ENCODE results near the gene NYAP1. TPM values are rescaled to one million over a fixed set of nuclear protein-coding genes. Genes with fewer than 3 reads are reported as not detected.

Gene NYAP1
- total and polyA plus RNA-seq, 2 of the 8 experiments (the other 6 are each of a cell fraction or from before 2014, with no cell fraction given): 1.9 to 4.6 TPM

DNA sequence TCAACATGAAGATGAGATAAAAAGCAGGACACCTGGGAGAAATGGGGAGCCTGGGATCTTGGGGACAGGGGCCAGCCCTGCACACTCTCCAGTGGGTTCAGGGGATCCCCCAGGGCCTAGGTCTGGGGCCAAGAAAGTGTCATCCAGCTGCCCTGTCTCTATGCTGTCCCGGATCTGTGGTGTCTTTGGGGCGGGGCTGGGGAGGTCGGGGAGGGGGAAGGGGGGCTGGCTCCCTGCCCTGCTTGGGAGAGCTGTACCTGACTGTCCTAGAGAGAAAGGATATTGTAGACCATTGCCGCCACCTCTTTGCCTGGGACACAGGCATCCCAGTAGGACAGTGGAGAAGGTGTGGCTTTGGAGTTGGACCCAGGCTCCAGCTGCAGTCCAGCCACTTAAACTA lies 12.7 kb upstream of the NYAP1 start:
- ChIA-PET POLR2A (ENCODE audit: partially characterized antibody) (interaction anchor here (0.9 kb wide), 1 partner anchor 101 kb away, joined by 3 read pairs; no protein-coding TSS in a partner anchor), CTCF (ENCODE audit: partially characterized antibody) (interaction anchor here (1.1 to 12.4 kb wide), 8 partner anchors 8 to 159 kb away, joined by 3 to 152 read pairs (median 8); partner anchors contain the start of genes MOSPD3, NYAP1 and TSC22D4)
- no peak for FAIRE-seq
- Histone ChIP-seq H3K9me3 (ENCODE audit: insufficient read depth in 2 of 2, low read depth in 1 of 2, low read length in 1 of 2) (no peaks in the 10 kb centered on the region), H4K5ac (ENCODE audit: insufficient read length, low read depth, low read length) (no peak overlapping the region), H3K18ac (ENCODE audit: extremely low read depth, low read length) (no peak overlapping the region), H2AK5ac (ENCODE audit: low read depth, low read length) (no peak overlapping the region), H2BK15ac (ENCODE audit: low read length) (no peak overlapping the region), H3K4me2 (ENCODE audit: insufficient read depth in 1 of 2, low read depth in 2 of 2, low read length in 2 of 2) (no peak overlapping the region), H3K9ac (replicated peaks in 1 of 4; ENCODE audit: extremely low read depth in 1 of 4, low read depth in 3 of 4, low read length in 3 of 4) (no peak overlapping the region), H3K79me2 (ENCODE audit: control insufficient read depth in 1 of 2, insufficient read depth in 2 of 2, low read length in 2 of 2) (no peaks in the 10 kb centered on the region), H2AFZ (ENCODE audit: low read length) (no peak overlapping the region), H3K4me1 (replicated peaks in 1 of 4; ENCODE audit: control insufficient read depth in 3 of 4, insufficient read depth in 4 of 4, low read length in 3 of 4) (peaks cover 0 to 15% (median 9%) of the 10 kb centered on the region in 4 experiments; a peak in 6 of 7 replicates), H3K27ac (ENCODE audit: low read depth, low read length) (no peak overlapping the region), H4K91ac (replicated peaks; ENCODE audit: insufficient read length, low read length) (no peak overlapping the region), H3K27me3 (replicated peaks in 1 of 4; ENCODE audit: control insufficient read depth in 3 of 4, extremely low read depth in 1 of 4, insufficient read depth in 3 of 4, low read length in 3 of 4) (no peaks in the 10 kb centered on the region), H3K4me3 (ENCODE audit: extremely low read depth in 1 of 4, insufficient read depth in 2 of 4, low read depth in 3 of 4, low read length in 4 of 4) (no peak overlapping the region), H4K8ac (ENCODE audit: extremely low read depth, insufficient read depth, low read length) (no peak overlapping the region), H2BK5ac (ENCODE audit: low read depth, low read length) (no peak overlapping the region), H2BK120ac (replicated peaks; ENCODE audit: low read depth, low read length) (no peak overlapping the region), H4K20me1 (replicated peaks in 1 of 2; ENCODE audit: control insufficient read depth in 1 of 2, insufficient read depth in 2 of 2, low read length in 2 of 2) (no peaks in the 10 kb centered on the region), H2BK20ac (ENCODE audit: low read length) (no peak overlapping the region), H3K4ac (replicated peaks; ENCODE audit: insufficient read length, low read depth, low read length) (no peak overlapping the region), H3K79me1 (ENCODE audit: low read depth, low read length) (no peaks in the 10 kb centered on the region), H3K56ac (replicated peaks; ENCODE audit: insufficient read length, low read depth, low read length) (no peak overlapping the region), H3K23ac (ENCODE audit: insufficient read length) (no peak overlapping the region), H3K14ac (ENCODE audit: insufficient read length) (no peak overlapping the region), H2BK12ac (ENCODE audit: low read depth, low read length) (no peak overlapping the region), H3K23me2 (ENCODE audit: low read depth, low read length) (no peaks in the 10 kb centered on the region), H3K36me3 (ENCODE audit: control insufficient read depth in 2 of 4, insufficient read depth in 4 of 4, low read length in 3 of 4) (peaks cover 0 to 3% (median 0%) of the 10 kb centered on the region in 4 experiments; a peak in 1 of 8 replicates)
- WGBS, 2 experiments (ENCODE audit: extremely low coverage in 1 of 2, insufficient coverage in 1 of 2, insufficient read length in 1 of 2, insufficient replicate concordance in 2 of 2, low coverage in 1 of 2, low lambda C conversion rate in 2 of 2, missing lambda C conversion rate in 1 of 2): 100% methylated on average over 3 of the region's 4 CpGs; no CpG with 5 or more reads in 1 of the 2 experiments
- DNase-seq (ENCODE audit: low read depth in 1 of 2, low spot score in 2 of 2): no peak
- TF ChIP-seq PHF8 (conservative IDR thresholded peaks at IDR 0.05; ENCODE audit: low read depth, low read length) (no peak), CHD1 (IDR thresholded peaks at IDR 0.05; ENCODE audit: low read depth, low read length) (no peak), RAD21 (IDR thresholded peaks at IDR 0.05 in 1 of 2, conservative IDR thresholded peaks at IDR 0.05 in 1 of 2; ENCODE audit: low read depth in 2 of 2, low read length in 2 of 2) (no peak)

All from H1 (cell line).